Sigmoid colon (tissue), 4 donors: Measurements from ENCODE around the gene PDS5B.

ENCODE experiments used
- CTCF ChIP-seq, 4 experiments: fragments of 450-650 bp in 3 of 4; fragments of 200-600 bp in 1 of 4; IDR thresholded peaks; one replicate each; pipeline ENCODE4 v1.5.1; 2016 to 2019; ENCODE audit warnings: antibody characterized with exemption in 4 of 4, mild to moderate bottlenecking in 3 of 4, moderate library complexity in 2 of 4
- EP300 ChIP-seq, 4 donors: sonication (generic); formaldehyde crosslinking; IDR thresholded peaks; one replicate each; pipeline ENCODE4 v1.6.1; 2017; ENCODE audit warnings: antibody characterized with exemption in 4 of 4
- POLR2A ChIP-seq, 2 donors: fragments of 450-650 bp; IDR thresholded peaks; one replicate each; pipeline ENCODE4 v1.6.1; 2016; ENCODE audit warnings: antibody characterized with exemption in 2 of 2, mild to moderate bottlenecking in 2 of 2, moderate library complexity in 2 of 2

GRCh38 chr13:32823597-32823996 lies 237.3 kb downstream of the PDS5B start:
- TF ChIP-seq EP300 (IDR thresholded peaks at IDR 0.05) (no peak), CTCF (IDR thresholded peaks at IDR 0.05) (no peak), POLR2A (IDR thresholded peaks at IDR 0.05) (no peak)
